ENCODE measurements around the gene MRPL50.

- TF ChIP-seq, protein P1, sequence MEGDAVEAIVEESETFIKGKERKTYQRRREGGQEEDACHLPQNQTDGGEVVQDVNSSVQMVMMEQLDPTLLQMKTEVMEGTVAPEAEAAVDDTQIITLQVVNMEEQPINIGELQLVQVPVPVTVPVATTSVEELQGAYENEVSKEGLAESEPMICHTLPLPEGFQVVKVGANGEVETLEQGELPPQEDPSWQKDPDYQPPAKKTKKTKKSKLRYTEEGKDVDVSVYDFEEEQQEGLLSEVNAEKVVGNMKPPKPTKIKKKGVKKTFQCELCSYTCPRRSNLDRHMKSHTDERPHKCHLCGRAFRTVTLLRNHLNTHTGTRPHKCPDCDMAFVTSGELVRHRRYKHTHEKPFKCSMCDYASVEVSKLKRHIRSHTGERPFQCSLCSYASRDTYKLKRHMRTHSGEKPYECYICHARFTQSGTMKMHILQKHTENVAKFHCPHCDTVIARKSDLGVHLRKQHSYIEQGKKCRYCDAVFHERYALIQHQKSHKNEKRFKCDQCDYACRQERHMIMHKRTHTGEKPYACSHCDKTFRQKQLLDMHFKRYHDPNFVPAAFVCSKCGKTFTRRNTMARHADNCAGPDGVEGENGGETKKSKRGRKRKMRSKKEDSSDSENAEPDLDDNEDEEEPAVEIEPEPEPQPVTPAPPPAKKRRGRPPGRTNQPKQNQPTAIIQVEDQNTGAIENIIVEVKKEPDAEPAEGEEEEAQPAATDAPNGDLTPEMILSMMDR (IDR thresholded peaks at IDR 0.05; ENCODE audit: borderline replicate concordance, extremely low read depth, low read length, poor library complexity, severe bottlenecking) = no peak
- TF ChIP-seq EZH2 (IDR thresholded peaks at IDR 0.05; ENCODE audit: borderline replicate concordance, low read depth, low read length, severe bottlenecking) = no peak
Measured at GRCh38 chr9:101414839-101415238, 16.4 kb upstream of the MRPL50 start.

Measured in DND-41 (cell line).